Loucy (cell line): ENCODE measurements around the gene RSPO1.

ENCODE experiments used
- H2AFZ ChIP-seq: fragments of 200-600 bp; sonication (generic); 2 replicates; pipeline ENCODE4 v1.6.0; 2016; ENCODE audit warnings: antibody characterized with exemption, mild to moderate bottlenecking, low read length, moderate library complexity
- H3F3A ChIP-seq: fragments of 200-600 bp; 2 replicates; pipeline ENCODE4 v1.6.0; 2016; ENCODE audit warnings: antibody characterized with exemption, low read depth, mild to moderate bottlenecking
- H3K27me3 ChIP-seq: fragments of 200-600 bp; sonication (generic); 2 replicates; pipeline ENCODE4 v1.6.1; 2014; ENCODE audit warnings: low read length, mild to moderate bottlenecking; ENCODE audit not compliant: insufficient read depth, poor library complexity, severe bottlenecking
- H3K36me3 ChIP-seq: fragments of 200-600 bp; sonication (generic); 2 replicates; pipeline ENCODE4 v1.6.1; 2016; ENCODE audit warnings: low read length; ENCODE audit not compliant: insufficient read depth
- H3K4me1 ChIP-seq: fragments of 200-600 bp; sonication (generic); 2 replicates; pipeline ENCODE4 v1.5.1; 2014; ENCODE audit warnings: low read length, mild to moderate bottlenecking; ENCODE audit not compliant: insufficient read depth, poor library complexity, severe bottlenecking
- H3K4me2 ChIP-seq: fragments of 200-600 bp; sonication (generic); 2 replicates; pipeline ENCODE4 v1.6.0; 2014; ENCODE audit warnings: antibody characterized with exemption, low read length, low read depth, mild to moderate bottlenecking; ENCODE audit not compliant: poor library complexity, severe bottlenecking
- H3K4me3 ChIP-seq: fragments of 200-600 bp; sonication (generic); 2 replicates; pipeline ENCODE4 v1.5.1; 2014; ENCODE audit warnings: low read length, mild to moderate bottlenecking, mixed read lengths; ENCODE audit not compliant: poor library complexity, severe bottlenecking
- H3K79me2 ChIP-seq: fragments of 200-600 bp; sonication (generic); 2 replicates; pipeline ENCODE4 v1.6.1; 2014; ENCODE audit warnings: low read length; ENCODE audit not compliant: insufficient read depth
- H3K9ac ChIP-seq: fragments of 200-600 bp; sonication (generic); 2 replicates; pipeline ENCODE4 v1.6.0; 2014; ENCODE audit warnings: mild to moderate bottlenecking, low read depth, low read length, moderate library complexity; ENCODE audit not compliant: poor library complexity, severe bottlenecking
- H3K9me2 ChIP-seq: fragments of 200-600 bp; sonication (generic); replicated peaks from 2 replicates; pipeline ENCODE4 v1.6.1; 2016; ENCODE audit warnings: low read depth, low read length, mixed read lengths
- H3K9me3 ChIP-seq: fragments of 200-600 bp; sonication (generic); 2 replicates; pipeline ENCODE4 v1.6.1; 2014; ENCODE audit warnings: mild to moderate bottlenecking, antibody characterized with exemption, low read length, low read depth; ENCODE audit not compliant: insufficient read depth
- H4K20me1 ChIP-seq: fragments of 200-600 bp; sonication (generic); 2 replicates; pipeline ENCODE4 v1.6.0; 2014; ENCODE audit warnings: antibody characterized with exemption, low read length, mild to moderate bottlenecking; ENCODE audit not compliant: insufficient read depth, poor library complexity, severe bottlenecking
- EZH2phosphoT487 ChIP-seq: fragments of 200-600 bp; IDR thresholded peaks from 2 replicates; pipeline ENCODE4 v1.6.1; 2018; ENCODE audit warnings: antibody characterized with exemption, mild to moderate bottlenecking, moderate library complexity, borderline replicate concordance
- TF ChIP-seq, protein P1 (sequence below): fragments of 200-600 bp; sonication (generic); conservative IDR thresholded peaks from 2 replicates; pipeline ENCODE4 v1.5.1; 2014; ENCODE audit warnings: mild to moderate bottlenecking, antibody characterized with exemption, low read length

RSPO1 gene

DNA sequence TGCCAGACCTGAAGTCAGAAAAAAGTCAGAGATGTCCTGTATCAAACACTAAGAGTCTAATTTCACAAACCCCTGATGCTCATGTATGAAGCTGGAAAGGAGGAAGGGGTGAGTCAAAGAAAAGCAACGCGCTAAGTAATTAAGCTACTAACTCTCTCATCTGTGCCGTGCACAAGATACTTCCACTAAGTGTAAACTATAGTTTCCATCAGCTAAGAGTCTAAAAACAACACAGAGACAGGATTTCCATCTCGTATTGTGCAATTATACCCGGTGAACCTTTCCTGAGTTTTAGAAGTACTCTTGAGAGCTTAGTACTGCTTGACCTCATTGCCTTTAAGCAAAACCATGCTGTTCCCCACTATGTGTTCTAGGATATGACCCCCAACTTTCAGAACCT is 59.0 kb downstream of the RSPO1 start:
- H3K79me2 ChIP-seq, result no peaks in the 10 kb centered on the region
- no peaks in the 10 kb centered on the region for H3K27me3 ChIP-seq
- no peak for TF ChIP-seq EZH2phosphoT487
- TF ChIP-seq, protein P1, sequence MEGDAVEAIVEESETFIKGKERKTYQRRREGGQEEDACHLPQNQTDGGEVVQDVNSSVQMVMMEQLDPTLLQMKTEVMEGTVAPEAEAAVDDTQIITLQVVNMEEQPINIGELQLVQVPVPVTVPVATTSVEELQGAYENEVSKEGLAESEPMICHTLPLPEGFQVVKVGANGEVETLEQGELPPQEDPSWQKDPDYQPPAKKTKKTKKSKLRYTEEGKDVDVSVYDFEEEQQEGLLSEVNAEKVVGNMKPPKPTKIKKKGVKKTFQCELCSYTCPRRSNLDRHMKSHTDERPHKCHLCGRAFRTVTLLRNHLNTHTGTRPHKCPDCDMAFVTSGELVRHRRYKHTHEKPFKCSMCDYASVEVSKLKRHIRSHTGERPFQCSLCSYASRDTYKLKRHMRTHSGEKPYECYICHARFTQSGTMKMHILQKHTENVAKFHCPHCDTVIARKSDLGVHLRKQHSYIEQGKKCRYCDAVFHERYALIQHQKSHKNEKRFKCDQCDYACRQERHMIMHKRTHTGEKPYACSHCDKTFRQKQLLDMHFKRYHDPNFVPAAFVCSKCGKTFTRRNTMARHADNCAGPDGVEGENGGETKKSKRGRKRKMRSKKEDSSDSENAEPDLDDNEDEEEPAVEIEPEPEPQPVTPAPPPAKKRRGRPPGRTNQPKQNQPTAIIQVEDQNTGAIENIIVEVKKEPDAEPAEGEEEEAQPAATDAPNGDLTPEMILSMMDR, result no peak
- H3K4me3 ChIP-seq, result no peak overlapping the region
- no peaks in the 10 kb centered on the region for H4K20me1 ChIP-seq
- H3K9me3 ChIP-seq, result no peaks in the 10 kb centered on the region
- no peak overlapping the region for H3K9ac ChIP-seq
- no peaks in the 10 kb centered on the region for H3F3A ChIP-seq
- H3K9me2 ChIP-seq, result no peaks in the 10 kb centered on the region
- no peaks in the 10 kb centered on the region for H3K4me1 ChIP-seq
- no peak overlapping the region for H3K4me2 ChIP-seq
- H3K36me3 ChIP-seq, result peaks cover 90% of the 10 kb centered on the region; the same call in 1 of the 2 replicates
- no peak overlapping the region for H2AFZ ChIP-seq

- no peaks in the 10 kb centered on the region for H3K79me2 ChIP-seq
- no peaks in the 10 kb centered on the region for H3K9me2 ChIP-seq
- no peak overlapping the region for H3K4me3 ChIP-seq
- TF ChIP-seq, protein P1, result no peak
- no peaks in the 10 kb centered on the region for H3K4me1 ChIP-seq
- no peak overlapping the region for H3K9ac ChIP-seq
- no peaks in the 10 kb centered on the region for H3F3A ChIP-seq
- no peak overlapping the region for H2AFZ ChIP-seq
- no peaks in the 10 kb centered on the region for H3K27me3 ChIP-seq
- H3K36me3 ChIP-seq, result peaks cover 86% of the 10 kb centered on the region; the same call in 1 of the 2 replicates
- no peaks in the 10 kb centered on the region for H3K9me3 ChIP-seq
- H4K20me1 ChIP-seq, result no peaks in the 10 kb centered on the region
- H3K4me2 ChIP-seq, result no peak overlapping the region
Measured at GRCh38 chr1:37574834-37575480, 59.7 kb downstream of the RSPO1 start.

GRCh38 chr1:37570528-37571334 is 64.0 kb downstream of the RSPO1 start:
- Histone ChIP-seq H2AFZ (no peak overlapping the region), H3F3A (no peaks in the 10 kb centered on the region), H3K4me2 (no peak overlapping the region), H3K9me3 (no peaks in the 10 kb centered on the region), H3K27me3 (no peaks in the 10 kb centered on the region), H3K9me2 (no peaks in the 10 kb centered on the region), H3K4me1 (no peaks in the 10 kb centered on the region), H3K36me3 (peaks cover 94% of the 10 kb centered on the region; the same call in 1 of the 2 replicates), H4K20me1 (no peaks in the 10 kb centered on the region), H3K9ac (no peak overlapping the region), H3K79me2 (no peaks in the 10 kb centered on the region), H3K4me3 (no peak overlapping the region)
- TF ChIP-seq, protein P1, result no peak
- TF ChIP-seq EZH2phosphoT487, result no peak
